GM12872 (cell line): ENCODE results near the gene AK6.

Experiments used
- CTCF ChIP-seq: IDR thresholded peaks from 3 replicates; pipeline ENCODE4 v1.5.1; 2011; ENCODE audit warnings: low read depth, mild to moderate bottlenecking, low read length, moderate library complexity; ENCODE audit not compliant: insufficient read depth

Gene AK6

GRCh38 chr5:69378376-69378775, 9.1 kb upstream of the AK6 start:
- no peak for TF ChIP-seq CTCF

GRCh38 chr5:69374911-69375446, 5.7 kb upstream of the AK6 start:
- no peak for TF ChIP-seq CTCF

- TF ChIP-seq CTCF, result no peak
Observed at GRCh38 chr5:69372394-69372793, 3.1 kb upstream of the AK6 start.

GRCh38 chr5:69368458-69369339, 621 bp downstream of the AK6 start:
- no peak for TF ChIP-seq CTCF

- TF ChIP-seq CTCF, result no peak
Observed at GRCh38 chr5:69367697-69368279, 1.5 kb downstream of the AK6 start.

GRCh38 chr5:69364850-69365249, 4.5 kb downstream of the AK6 start:
- no peak for TF ChIP-seq CTCF

- peak; percentile 66 for TF ChIP-seq CTCF
Observed at GRCh38 chr5:69364414-69364813, 4.9 kb downstream of the AK6 start.
